ENCODE results near the gene PPARGC1A. TPM values are rescaled to one million over a fixed set of nuclear protein-coding genes. Genes with fewer than 3 reads are reported as not detected.

The PPARGC1A gene
- total RNA-seq, 1 donor from 2014 or later: 28.9 TPM

DNA sequence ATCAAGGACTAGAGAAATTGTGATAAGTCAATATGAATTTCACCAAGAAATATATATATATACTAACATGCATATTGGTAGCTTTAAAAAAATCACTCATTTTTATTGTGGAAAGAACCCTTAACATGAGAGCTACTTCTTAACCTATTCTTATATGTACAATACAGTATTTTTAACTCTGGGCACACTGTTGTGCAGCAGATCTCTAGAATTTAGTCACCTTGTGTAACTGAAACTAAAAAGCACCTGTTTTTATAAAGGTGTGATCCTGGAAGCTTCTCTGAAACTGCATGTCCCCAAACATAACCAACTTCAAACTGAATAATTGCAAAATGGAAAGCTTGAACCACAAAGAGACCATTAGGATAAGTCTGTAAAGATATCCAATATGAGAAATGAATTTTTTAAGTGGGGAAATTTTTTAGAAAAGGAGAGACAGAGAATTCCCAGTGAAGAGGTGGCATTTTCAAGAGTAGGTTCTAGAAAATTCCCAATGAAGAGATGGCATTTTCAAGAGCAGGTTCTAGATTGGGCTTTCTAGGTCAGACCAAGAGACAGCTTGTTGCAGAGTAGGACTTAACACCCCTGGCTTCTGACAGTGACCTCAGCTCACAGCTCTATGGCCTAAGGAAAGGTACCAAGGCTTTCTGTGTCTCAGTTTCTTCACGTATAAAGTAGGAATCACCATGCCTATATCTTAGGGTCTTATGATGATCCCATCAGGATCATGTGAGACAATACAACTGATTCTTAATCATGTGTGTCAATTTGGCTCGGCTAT is 22.0 kb upstream of the PPARGC1A start:
- DNase-seq (ENCODE audit: low spot score): no peak

DNA sequence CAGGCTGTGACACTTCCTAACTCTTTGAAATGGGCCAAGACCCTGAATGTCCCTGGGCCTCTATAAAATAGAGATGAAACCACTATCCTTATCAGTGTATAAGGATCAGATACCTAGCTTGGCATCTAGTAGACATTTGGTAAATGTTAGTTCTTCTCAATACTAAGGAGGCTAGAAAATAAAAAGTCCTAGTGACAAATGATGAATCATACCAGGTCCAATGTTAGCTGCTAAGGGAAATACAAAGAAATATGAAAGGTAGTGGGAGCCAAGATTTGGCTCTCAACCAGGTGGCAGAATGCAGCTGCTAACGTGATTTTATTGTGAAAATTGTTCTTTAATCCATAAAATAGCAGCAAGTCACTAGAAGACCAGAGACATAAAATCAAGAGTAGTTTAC is 19.8 kb upstream of the PPARGC1A start:
- DNase-seq (ENCODE audit: low spot score): no peak

DNA sequence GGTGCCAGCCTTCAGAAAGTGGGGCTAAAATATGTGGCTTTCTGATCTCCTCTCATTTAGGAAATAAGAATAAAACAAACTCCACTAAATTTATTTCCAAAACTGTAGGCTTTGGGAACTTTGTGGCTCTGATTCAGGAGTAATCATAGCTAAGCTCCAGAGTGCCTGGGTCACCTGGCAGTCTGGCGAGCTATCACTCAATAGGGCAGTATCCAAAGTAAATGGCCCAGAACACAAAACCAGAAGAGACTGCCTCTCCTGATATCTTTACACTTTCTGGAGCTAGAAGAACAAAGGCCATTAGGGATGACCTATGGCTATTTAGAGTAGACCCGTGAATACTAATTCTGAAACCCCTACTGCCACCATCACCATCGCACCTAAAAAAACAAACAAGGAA is 17.0 kb upstream of the PPARGC1A start:
- DNase-seq (ENCODE audit: low spot score): no peak

DNA sequence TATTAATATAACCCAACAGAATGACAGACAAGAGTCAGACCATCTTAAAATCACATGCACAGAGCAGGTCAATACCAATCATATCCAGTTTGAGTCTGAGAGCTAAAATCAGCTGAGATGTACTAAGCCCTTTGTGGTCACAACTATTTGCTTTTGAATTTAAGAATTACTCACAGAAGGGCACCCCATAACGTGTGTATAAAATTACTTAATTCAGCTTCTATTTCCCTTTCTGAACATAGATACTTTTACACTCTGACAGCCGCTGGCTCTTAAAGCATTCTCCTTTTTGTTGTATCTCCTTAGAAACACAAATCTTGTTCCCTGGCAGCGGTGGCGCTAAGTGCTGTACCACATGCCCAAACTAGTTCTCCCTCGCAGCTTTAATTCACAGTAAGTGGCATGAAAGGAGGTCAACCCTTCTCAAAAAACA is 14.8 kb upstream of the PPARGC1A start:
- no peak for DNase-seq (ENCODE audit: low spot score)

DNA sequence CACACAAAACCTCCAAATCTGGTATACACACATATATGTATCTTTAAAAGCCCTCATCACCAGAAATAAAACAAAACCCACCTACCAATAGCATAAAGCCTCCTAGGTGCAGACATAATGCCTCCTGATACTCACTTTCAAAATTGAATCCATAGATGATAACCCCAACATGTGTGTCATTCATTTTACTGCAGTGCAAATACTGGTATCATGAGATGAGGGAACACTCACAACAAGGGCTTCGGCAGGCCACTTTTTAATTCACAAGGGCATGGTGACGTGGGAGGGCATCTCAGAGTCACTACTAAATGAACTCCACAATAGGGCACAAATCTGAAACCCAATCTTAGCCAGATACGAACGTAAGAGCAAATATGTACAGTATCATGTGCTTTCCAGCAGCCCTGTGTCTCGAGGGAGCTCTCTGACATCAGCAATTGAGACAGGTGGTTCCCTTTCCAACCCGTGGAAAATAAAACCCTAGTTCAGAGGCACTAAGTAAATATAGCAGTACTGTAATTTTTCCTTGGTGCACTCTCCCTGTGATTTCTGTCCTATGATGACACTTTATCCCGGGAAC is 14.1 kb upstream of the PPARGC1A start:
- peak; percentile 18 for DNase-seq (ENCODE audit: low spot score)

DNA sequence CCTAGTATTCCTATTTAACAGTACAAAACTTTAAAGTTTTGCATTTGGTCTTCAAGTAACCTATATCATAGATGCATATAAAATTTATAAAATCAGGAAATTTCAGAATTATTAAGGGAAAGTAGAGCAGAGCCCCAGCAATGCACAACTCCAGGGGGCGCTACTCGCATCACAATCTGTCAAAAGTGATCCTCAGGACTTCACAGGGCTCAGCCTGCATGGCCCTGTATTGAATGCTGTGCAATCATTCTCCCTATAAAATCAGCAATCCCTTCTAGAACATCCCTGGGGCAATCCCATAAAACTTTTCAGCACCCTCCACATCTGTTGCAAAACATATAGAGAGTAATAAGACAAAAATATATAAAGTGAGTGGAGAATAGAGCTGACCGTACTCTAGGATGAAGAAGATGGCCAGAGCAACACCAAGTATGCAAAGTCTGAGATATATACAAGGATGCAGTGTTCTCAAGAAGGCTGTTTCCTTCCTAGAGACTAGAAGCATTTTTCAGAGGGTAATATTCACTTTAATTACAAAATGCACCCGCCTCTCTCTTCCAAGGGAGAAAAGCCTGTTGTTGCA is 12.5 kb upstream of the PPARGC1A start:
- no peak for DNase-seq (ENCODE audit: low spot score)

DNA sequence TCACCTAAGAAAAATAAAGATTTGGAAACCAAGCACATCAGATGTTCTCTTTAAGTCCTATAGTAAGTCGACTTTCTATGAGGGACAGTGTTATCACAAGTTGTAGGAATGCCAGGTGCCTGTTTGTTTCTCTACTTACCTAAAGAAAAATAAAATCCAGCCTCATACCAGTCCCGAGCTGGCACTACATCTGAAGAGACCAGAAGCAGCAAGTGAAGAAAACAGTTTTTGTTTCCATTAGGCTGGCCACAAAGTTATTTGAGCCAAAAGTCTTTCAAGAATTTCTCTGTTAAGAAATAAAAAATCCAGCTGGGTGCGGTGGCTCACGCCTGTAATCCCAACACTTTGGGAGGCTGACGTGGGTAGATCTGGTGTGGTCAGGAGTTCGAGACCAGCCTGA is 10.8 kb upstream of the PPARGC1A start:
- no peak for DNase-seq (ENCODE audit: low spot score)

DNA sequence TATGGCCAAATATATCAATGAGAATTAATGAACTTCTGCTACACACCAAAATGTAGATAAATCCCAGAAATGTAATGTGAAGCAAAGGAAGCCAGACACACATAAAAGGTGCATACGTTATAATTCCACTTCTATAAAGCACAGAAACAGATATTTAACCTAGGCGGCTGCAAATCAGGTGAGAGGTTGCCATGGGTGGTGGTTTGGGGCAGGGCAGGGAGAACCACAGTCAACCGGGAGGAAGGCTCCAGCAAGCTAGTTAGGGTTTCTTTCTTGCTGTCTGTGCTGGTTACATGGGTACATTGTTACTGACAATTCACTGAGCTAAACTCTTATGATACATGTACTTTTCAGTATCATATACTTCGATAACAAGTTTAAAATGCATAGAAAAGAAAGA is 9.7 kb upstream of the PPARGC1A start:
- DNase-seq (ENCODE audit: low spot score): no peak

DNA sequence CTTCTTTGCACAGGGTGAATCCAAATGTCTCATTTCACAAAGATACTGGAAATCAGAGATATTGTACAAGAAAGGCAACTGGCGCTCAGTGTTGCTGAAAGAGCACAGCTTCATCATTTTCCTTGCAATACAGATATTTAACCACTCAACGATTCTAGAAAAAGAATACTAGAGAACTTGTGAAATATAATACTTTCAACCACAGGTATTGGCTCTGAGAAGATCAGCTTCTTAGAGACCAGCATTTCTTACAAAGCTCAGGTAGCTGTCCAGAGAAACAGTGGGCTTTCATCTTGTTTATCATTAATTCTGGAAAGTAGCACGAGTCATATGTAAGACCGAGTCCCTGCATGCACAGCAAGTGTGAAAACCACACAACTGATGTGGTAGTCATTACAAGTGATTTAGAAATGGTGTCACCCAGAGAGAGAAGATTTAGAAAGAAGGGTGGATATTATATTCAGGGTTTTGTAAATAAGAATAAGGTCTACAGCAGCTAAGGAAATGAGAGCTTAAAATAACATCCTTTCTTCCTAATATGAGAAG is 7.8 kb upstream of the PPARGC1A start:
- no peak for DNase-seq (ENCODE audit: low spot score)

DNA sequence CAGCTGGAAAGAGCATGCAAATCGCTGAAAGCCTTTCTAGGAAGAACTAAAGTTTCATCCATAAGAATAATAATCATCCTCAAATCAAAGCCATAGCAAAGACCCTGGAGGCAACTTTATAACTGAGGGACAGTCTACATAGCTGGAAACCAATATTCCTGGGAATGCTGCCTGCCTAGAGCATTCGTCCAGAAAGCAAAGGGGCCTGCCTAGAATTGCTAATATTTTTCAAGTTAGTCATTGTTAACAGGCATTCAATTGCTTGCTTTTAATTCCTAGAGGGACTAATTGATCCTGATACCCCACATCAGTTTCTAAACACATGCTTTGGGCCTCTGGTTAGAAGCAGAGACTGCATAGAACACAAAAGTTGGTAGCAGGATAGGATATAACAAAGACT is 4.2 kb upstream of the PPARGC1A start:
- DNase-seq (ENCODE audit: low spot score): no peak

DNA sequence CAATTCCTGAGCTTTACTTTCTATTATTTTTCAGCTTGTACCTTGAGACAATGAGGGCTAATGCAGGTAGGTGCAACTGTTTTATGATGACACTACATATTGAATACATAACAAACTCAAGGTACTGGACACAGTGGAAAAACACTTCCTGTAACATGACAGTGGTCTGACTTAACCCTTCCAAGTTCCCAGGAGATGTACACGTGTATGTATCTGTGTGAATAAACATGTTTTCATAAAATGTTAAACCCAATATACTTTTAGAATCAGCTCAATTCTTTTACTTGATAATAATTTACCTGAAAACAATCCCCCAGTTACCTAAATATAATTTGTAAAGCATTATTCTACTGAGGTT is 1.2 kb upstream of the PPARGC1A start:
- no peak for DNase-seq (ENCODE audit: low spot score)

DNA sequence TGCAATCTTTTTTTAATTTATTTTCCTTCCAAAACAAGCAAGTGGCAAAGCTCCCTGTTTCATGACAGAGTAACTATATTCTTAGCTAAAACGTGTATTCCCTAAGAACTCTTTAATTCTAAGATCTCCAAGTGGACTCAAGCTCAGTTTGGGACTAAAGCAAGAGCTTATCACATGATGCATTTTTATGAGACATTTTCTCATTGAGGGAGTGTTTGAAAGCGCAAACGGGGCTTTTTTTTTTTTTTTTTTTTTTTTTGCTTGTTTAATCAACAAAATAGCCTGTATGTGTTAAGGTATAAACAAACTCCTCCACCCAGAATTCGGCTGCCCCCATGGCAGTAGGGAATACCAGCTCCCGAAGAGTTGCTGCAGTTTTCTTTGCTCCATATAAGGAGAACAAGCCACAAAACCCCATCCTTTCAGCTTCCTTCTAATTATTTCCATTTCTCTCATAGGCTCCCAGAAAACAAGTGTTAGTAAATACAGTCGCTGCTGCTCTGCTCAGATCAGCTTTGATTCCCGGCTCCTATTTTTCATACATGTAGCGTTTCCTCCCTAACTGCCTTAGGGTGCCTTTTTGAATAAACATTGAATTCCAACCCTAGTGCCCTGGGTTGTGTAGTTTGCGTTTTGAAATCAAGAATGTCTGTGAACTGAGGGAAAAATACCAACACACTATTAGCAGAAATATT is 669 bp upstream of the PPARGC1A start:
- no peak for DNase-seq (ENCODE audit: low spot score)

DNA sequence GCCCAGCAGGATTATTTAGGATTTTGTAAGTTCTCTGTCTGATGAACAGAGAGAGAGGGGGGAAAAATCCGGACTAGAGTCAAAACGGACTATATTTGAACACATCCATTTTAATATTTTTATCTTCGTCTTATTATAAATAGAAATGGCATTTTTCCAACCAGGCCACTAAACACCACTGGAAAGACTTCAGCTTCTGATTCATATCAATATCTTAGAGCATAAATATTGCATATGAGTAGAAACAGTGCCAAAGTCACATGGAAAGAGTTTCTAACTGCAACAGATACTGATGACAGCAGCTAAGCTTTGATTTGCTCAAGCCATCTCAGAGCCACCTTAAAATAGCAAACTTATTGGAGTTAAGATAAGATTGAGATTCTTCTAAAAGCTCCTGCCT is 456 bp downstream of the PPARGC1A start:
- no peak for DNase-seq (ENCODE audit: low spot score)

DNA sequence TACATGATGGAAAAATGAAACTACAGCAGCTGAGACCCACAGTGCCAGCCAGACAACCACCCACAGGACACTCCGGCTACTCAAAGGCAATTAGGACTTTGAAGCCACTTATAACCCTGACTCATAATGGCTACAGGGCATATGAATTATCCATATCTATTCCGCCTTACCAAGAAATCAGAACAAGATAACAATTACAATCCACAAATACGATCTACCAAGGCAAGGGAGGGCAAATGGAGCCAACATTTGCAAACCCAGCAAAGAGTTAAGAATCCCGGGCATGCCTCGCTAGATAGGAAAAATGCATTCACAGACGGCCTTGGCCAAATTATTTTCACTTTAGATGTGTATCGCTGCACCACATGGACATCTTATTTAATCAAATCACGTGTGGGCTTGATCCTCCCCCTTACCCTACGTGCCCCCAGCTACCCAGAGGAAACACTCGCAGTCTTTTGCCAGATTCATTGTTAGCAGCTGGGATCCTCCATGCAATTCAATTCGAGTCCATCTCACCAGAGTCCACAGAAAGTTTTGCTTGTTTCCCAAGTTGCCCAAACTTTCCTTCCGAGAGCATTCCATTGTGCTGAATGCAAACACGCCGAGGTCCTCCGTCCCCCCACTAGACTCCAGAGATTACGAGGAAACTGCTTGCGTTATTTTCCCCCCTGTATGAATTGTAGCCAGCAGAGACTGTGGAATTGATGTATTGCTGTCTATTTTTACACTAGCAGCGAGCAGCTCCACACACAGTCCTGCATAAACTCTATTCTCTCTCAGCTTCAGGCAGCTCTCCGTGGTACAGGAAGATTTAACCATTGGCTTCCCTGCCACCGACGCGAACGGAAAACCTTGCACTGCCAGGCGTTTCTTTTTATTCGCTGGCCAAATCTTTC is 1.2 kb downstream of the PPARGC1A start:
- peak; percentile 44 for DNase-seq (ENCODE audit: low spot score)

DNA sequence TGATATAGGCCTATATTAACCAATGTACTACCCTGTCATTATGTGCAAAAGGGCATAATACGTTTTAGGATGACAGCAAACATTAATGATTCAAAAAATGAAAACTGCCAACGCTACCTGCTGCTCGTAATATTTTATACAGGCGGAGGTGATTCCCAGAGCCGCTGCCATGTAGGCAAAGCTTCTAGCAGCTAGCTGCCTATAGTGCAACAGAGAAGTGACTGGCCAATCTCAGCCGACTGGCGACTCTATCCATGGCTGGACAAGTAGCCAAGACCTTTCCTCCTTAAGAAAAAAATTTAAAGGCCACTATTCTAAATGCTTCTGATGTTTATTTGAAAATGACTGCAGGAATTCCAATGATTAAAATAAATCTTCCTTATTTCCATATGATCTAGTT is 1.9 kb downstream of the PPARGC1A start:
- DNase-seq (ENCODE audit: low spot score): peak; percentile 39

DNA sequence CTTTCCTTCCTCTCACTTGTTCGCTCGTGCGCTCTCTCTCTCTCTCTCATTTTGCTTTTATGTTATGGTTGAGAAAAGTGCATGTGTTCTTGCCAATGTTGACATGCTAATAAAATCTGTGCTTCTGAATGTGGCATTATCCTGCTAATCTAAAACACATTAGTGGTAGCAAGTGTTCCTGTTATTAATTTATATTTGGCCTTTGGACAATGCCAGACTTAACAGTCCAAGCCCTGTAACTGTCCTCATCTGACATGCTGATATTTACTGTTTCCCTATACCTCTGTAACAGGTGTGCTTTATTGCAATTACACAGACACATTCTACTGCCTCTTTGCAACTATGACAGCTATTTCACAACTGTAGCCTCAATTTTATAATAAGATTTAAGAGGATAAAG is 2.7 kb downstream of the PPARGC1A start:
- DNase-seq (ENCODE audit: low spot score): no peak

DNA sequence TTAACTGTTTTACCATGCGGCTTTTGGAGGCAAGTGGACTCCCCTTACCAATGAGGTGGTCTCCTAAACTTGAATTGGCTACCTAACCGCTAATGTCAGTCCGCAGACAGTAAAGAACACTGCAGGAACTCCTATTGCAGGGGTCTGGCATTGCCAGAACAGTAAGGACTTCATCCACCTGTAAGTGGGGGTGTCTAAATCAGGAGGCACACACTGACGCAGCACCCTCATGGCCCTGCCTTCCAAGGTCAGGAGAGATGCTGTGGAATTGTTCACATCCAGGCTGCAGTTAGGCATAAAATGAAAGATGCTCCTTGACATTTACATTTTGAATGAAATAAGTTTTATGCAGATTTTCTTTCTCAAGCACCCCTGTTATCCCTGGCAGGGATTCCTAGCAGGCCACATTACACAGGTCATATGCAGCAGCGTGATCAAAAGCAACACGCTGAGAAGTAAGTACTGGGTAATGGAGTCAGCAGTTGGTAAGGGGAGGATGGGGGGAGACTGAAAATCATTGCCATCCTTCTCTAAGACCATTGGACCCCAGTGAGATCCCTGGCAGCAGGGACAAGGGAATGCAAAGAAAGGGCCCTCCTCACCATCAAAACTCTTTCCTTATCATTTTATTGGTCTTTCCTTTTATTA is 3.8 kb downstream of the PPARGC1A start:
- no peak for DNase-seq (ENCODE audit: low spot score)

DNA sequence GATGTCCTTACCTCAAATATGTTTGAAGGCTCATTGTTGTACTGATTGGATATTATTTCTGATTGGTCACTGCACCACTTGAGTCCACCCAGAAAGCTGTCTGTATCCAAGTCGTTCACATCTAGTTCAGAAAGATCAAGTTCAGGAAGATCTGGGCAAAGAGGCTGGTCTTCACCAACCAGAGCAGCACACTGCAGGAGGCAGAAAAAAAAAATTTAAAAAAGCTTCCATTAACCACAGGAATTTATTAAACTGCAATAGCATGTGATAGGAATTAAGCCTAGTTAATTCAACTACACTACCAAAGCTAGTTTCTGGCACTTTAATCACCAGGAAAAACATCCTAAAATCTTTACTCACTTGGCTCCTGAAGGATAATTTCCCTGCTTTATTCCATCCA is 5.1 kb downstream of the PPARGC1A start:
- no peak for DNase-seq (ENCODE audit: low spot score)

DNA sequence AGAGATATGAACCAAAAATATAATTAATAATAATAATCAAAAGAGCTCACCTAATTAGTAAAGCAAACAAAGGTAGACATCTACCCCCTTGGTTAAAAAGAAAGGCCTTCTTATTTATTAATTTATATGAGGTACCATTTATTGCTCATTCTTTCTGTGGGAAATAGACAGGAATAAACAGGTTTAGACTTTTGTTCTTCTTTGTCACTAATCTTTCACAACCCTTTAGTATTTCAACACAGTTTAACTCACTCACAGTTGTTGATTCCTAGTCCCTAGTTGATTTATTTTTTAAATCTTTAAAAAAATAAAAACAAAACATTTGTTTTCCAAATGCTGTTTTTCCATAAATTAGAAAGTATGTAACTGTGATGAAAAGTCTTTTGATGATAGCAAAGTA is 5.6 kb downstream of the PPARGC1A start:
- DNase-seq (ENCODE audit: low spot score): no peak

DNA sequence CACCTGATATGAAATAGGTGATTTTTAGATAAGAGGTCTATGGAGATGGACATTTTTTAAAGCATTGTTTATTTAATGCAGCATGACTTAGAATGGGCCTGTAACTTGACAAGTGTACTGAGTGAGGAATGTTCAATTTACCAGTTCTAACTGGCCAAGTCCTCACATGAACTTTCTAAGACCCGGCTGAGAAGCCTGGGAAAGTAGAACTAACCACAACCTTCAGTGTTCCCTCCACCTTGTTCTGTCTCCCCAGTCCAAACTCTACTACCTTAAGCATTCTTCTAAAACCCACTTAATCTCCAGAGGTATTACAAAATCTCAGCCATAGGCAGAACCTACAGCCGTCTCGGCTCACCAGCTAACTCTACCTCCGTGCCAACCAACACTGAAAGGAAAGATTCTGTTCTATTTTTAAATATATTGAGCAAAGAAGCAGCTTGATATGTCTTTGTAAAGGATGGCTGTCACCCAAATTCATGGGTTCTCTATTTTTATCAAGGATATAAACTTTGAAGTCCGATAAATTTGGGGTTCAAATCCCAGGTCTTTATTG is 6.8 kb downstream of the PPARGC1A start:
- DNase-seq (ENCODE audit: low spot score): no peak

Data from mucosa of gallbladder (tissue), 1 donor.